Mesenteric fat pad (tissue), 1 donor: ENCODE results near the gene KAZN. TPM values are rescaled to one million over a fixed set of nuclear protein-coding genes. Genes with fewer than 3 reads are reported as not detected.
"Not testable (repeated sequence)": the region's sequence is repeated elsewhere in the genome, so short reads cannot be mapped to it uniquely, and the experiment has no call there.

Source experiments
- DNase-seq: peaks from one replicate; pipeline ENCODE4 v3.0.0-alpha.2; 2020; ENCODE audit warnings: low spot score
- total RNA-seq: library from RNA; stranded (reverse); fragmentation: NEBNext Ultra II Directional; extraction: Animal tissue kit (Norgen Biotek cat#: 25700); gene quantifications from one replicate; pipeline ENCODE4 v1.2.1, GENCODE V29; 2021
- donor health status: DM: yes; HTN: yes; CAD: no.

Gene KAZN
- total RNA-seq, 1 donor from 2014 or later: 26.9 TPM

GRCh38 chr1:15120251-15120945 lies 521.9 kb downstream of the KAZN start:
- no peak for DNase-seq

GRCh38 chr1:15122331-15122730 lies 523.8 kb downstream of the KAZN start:
- DNase-seq: no peak

GRCh38 chr1:15123270-15123669 lies 524.8 kb downstream of the KAZN start:
- no peak for DNase-seq

- no peak for DNase-seq
Observed at GRCh38 chr1:15123925-15124324, 525.4 kb downstream of the KAZN start.

GRCh38 chr1:15124362-15125100 lies 526.0 kb downstream of the KAZN start:
- DNase-seq: no peak

GRCh38 chr1:15125101-15125745 lies 526.7 kb downstream of the KAZN start:
- no peak for DNase-seq

- DNase-seq: no peak
Observed at GRCh38 chr1:15128077-15128476, 529.6 kb downstream of the KAZN start.

GRCh38 chr1:15128520-15129313 lies 530.2 kb downstream of the KAZN start:
- DNase-seq: no peak

GRCh38 chr1:15129944-15130343 lies 531.5 kb downstream of the KAZN start:
- DNase-seq: no peak

- no peak for DNase-seq
Observed at GRCh38 chr1:15130607-15131006, 532.1 kb downstream of the KAZN start.

- DNase-seq: no peak
Observed at GRCh38 chr1:15132965-15133364, 534.5 kb downstream of the KAZN start.

- DNase-seq: no peak
Observed at GRCh38 chr1:15134285-15134684, 535.8 kb downstream of the KAZN start.

GRCh38 chr1:15135604-15136003 lies 537.1 kb downstream of the KAZN start:
- not testable (repeated sequence) for DNase-seq

- DNase-seq: no peak
Observed at GRCh38 chr1:15137809-15138208, 539.3 kb downstream of the KAZN start.

GRCh38 chr1:15139654-15140350 lies 541.3 kb downstream of the KAZN start:
- DNase-seq: no peak

GRCh38 chr1:15141935-15142539 lies 543.6 kb downstream of the KAZN start:
- DNase-seq: no peak

- DNase-seq: no peak
Observed at GRCh38 chr1:15145327-15145726, 546.8 kb downstream of the KAZN start.

- DNase-seq: no peak
Observed at GRCh38 chr1:15146142-15146680, 547.7 kb downstream of the KAZN start.

- DNase-seq: no peak
Observed at GRCh38 chr1:15146971-15147376, 548.5 kb downstream of the KAZN start.

GRCh38 chr1:15148004-15148403 lies 549.5 kb downstream of the KAZN start:
- no peak for DNase-seq
